A549 (cell line): ENCODE data around the gene MRPL27. TPM values are rescaled to one million over a fixed set of nuclear protein-coding genes. Genes with fewer than 3 reads are reported as not detected.

Experiments used
- ATAC-seq, 2 experiments: fragments of 200-7000 bp in 1 of 2; fragments of >200 bp in 1 of 2; cut with Nextera tagmentation in 1 of 2; cut with Tn5 transposase in 1 of 2; 3 replicates each; pipeline versions ENCODE4 v1.8.0 to v1.9.1; 2018 to 2020; ENCODE audit warnings: mild to moderate bottlenecking in 1 of 2, moderate library complexity in 1 of 2
- CTCF ChIA-PET: fragments of 300-600 bp; sonication (Branson Sonifier 250); formaldehyde crosslinking; extraction: SDS; loops from one replicate; lab custom pipeline; 2021; ENCODE audit warnings: antibody characterized with exemption, inconsistent platforms; lab: Yijun Ruan, JAX
- POLR2A ChIA-PET: fragments of 350-600 bp; formaldehyde crosslinking; extraction: SDS; loops from one replicate; lab custom pipeline; 2021; ENCODE audit warnings: antibody characterized with exemption, inconsistent platforms; lab: Yijun Ruan, JAX
- DNase-seq, 2 experiments: peaks; one replicate each; pipeline versions ENCODE4 v3.0.0 to v3.0.0-alpha.2; 2011 to 2016; ENCODE audit warnings: low read depth in 1 of 2, low spot score in 1 of 2
- FAIRE-seq: peaks from 2 replicates; lab custom pipeline; 2011; peaks lifted over from hg19 to GRCh38; lab: Jason Lieb, UNC
- H3K27ac ChIP-seq, 2 experiments: fragments of >200 bp; sonication (Bioruptor Twin); formaldehyde crosslinking; 3 replicates each; pipeline ENCODE4 v1.5.1; 2016 to 2017
- H3K4me1 ChIP-seq: fragments of >200 bp; sonication (Bioruptor Twin); formaldehyde crosslinking; 3 replicates; pipeline ENCODE4 v1.6.1; 2016
- H3K4me2 ChIP-seq: fragments of >200 bp; sonication (Bioruptor Twin); formaldehyde crosslinking; 3 replicates; pipeline ENCODE4 v1.6.1; 2016
- H3K4me3 ChIP-seq: fragments of >200 bp; sonication (Bioruptor Twin); formaldehyde crosslinking; 3 replicates; pipeline ENCODE4 v1.5.1; 2016
- H3K9me3 ChIP-seq: fragments of >200 bp; sonication (Bioruptor Twin); formaldehyde crosslinking; 3 replicates; pipeline ENCODE4 v1.6.1; 2016
- CHD2 ChIP-seq: fragments of 150-350 bp; IDR thresholded peaks from 2 replicates; pipeline ENCODE4 v1.6.1; 2014; ENCODE audit warnings: low read length; ENCODE audit not compliant: partially characterized antibody
- E2F6 ChIP-seq: IDR thresholded peaks from 2 replicates; pipeline ENCODE4 v1.6.1; 2012; ENCODE audit warnings: low read depth, borderline replicate concordance
- ESRRA ChIP-seq: fragments of 150-350 bp; IDR thresholded peaks from 2 replicates; pipeline ENCODE4 v1.6.1; 2014; ENCODE audit warnings: mild to moderate bottlenecking, low read length, borderline replicate concordance
- FOSL2 ChIP-seq, 2 experiments: fragments of 450-650 bp in 1 of 2; fragments of >200 bp in 1 of 2; sonication (Bioruptor Twin) in 1 of 2; formaldehyde crosslinking; IDR thresholded peaks; 2 replicates each; pipeline versions ENCODE4 v1.5.0 to v1.6.1; 2016 to 2020; ENCODE audit warnings: mild to moderate bottlenecking in 1 of 2, moderate library complexity in 1 of 2
- HEYL ChIP-seq: fragments of 250-450 bp; sonication (Bioruptor Pico); IDR thresholded peaks from 2 replicates; pipeline ENCODE4 v1.8.0; 2021; ENCODE audit warnings: mild to moderate bottlenecking, moderate library complexity
- HOXA7 ChIP-seq: fragments of 250-450 bp; sonication (Bioruptor Pico); IDR thresholded peaks from 2 replicates; pipeline ENCODE4 v1.5.0; 2020; ENCODE audit warnings: mild to moderate bottlenecking, moderate library complexity
- KDM1A ChIP-seq: fragments of 200-600 bp; sonication (generic); IDR thresholded peaks from 2 replicates; pipeline ENCODE4 v1.6.1; 2016; ENCODE audit warnings: low read depth, mild to moderate bottlenecking
- KDM5A ChIP-seq: fragments of 200-600 bp; sonication (generic); IDR thresholded peaks from 2 replicates; pipeline ENCODE4 v1.6.1; 2016; ENCODE audit warnings: antibody characterized with exemption, mild to moderate bottlenecking
- MAFK ChIP-seq: fragments of 450-650 bp; IDR thresholded peaks from 2 replicates; pipeline ENCODE4 v1.6.1; 2014; ENCODE audit not compliant: partially characterized antibody
- MAZ ChIP-seq: fragments of 150-350 bp; IDR thresholded peaks from 2 replicates; pipeline ENCODE4 v1.6.1; 2014; ENCODE audit warnings: antibody characterized with exemption, low read depth, low read length, borderline replicate concordance
- NFE2L2 ChIP-seq: fragments of 150-350 bp; conservative IDR thresholded peaks from 2 replicates; pipeline ENCODE4 v1.6.1; 2014; ENCODE audit warnings: low read length
- NPAS2 ChIP-seq: fragments of 250-450 bp; sonication (Bioruptor Pico); IDR thresholded peaks from 2 replicates; pipeline ENCODE4 v1.8.0; 2022; ENCODE audit warnings: mild to moderate bottlenecking, moderate library complexity, borderline replicate concordance
- PBX3 ChIP-seq: IDR thresholded peaks from 2 replicates; pipeline ENCODE4 v1.6.1; 2012
- POLR2AphosphoS2 ChIP-seq: conservative IDR thresholded peaks from 2 replicates; pipeline ENCODE4 v1.6.1; 2012; ENCODE audit warnings: low read length, improper control_type of control experiment, inconsistent platforms
- RAD21 ChIP-seq, 2 experiments: fragments of >200 bp in 1 of 2; sonication (Bioruptor Twin) in 1 of 2; formaldehyde crosslinking in 1 of 2; IDR thresholded peaks in 1 of 2; conservative IDR thresholded peaks in 1 of 2; 2 replicates in 1 of 2; 3 replicates in 1 of 2; pipeline ENCODE4 v1.6.1; 2012 to 2018; ENCODE audit warnings: inconsistent platforms in 1 of 2
- RARB ChIP-seq: fragments of 250-450 bp; sonication (Bioruptor Pico); IDR thresholded peaks from 2 replicates; pipeline ENCODE4 v1.8.0; 2021; ENCODE audit warnings: mild to moderate bottlenecking, moderate library complexity
- RFX5 ChIP-seq: fragments of 450-650 bp; IDR thresholded peaks from 2 replicates; pipeline ENCODE4 v1.7.1; 2014; ENCODE audit warnings: antibody characterized with exemption, mild to moderate bottlenecking, moderate library complexity
- RNF2 ChIP-seq: fragments of 200-600 bp; sonication (generic); IDR thresholded peaks from 2 replicates; pipeline ENCODE4 v1.6.1; 2016; ENCODE audit warnings: low read depth, mild to moderate bottlenecking, antibody characterized with exemption, moderate library complexity, borderline replicate concordance
- SMC3 ChIP-seq: fragments of >200 bp; sonication (Bioruptor Twin); formaldehyde crosslinking; IDR thresholded peaks from 3 replicates; pipeline ENCODE4 v1.6.1; 2018; ENCODE audit warnings: inconsistent platforms
- TP53 ChIP-seq: fragments of 250-450 bp; sonication (Bioruptor Pico); IDR thresholded peaks from 2 replicates; pipeline ENCODE4 v1.5.0; 2021; ENCODE audit warnings: mild to moderate bottlenecking, moderate library complexity
- ZC3H11A ChIP-seq: fragments of 450-650 bp; IDR thresholded peaks from 2 replicates; pipeline ENCODE4 v1.6.1; 2014; ENCODE audit warnings: antibody characterized with exemption, mild to moderate bottlenecking
- ZFP36 ChIP-seq: fragments of 450-650 bp; IDR thresholded peaks from 2 replicates; pipeline ENCODE4 v1.6.1; 2014; ENCODE audit warnings: borderline replicate concordance; ENCODE audit not compliant: partially characterized antibody
- ZSCAN20 ChIP-seq: fragments of 250-450 bp; sonication (Bioruptor Pico); IDR thresholded peaks from 2 replicates; pipeline ENCODE4 v1.8.0; 2022; ENCODE audit warnings: mild to moderate bottlenecking, moderate library complexity
- WGBS: methylation state at CpG from one replicate; pipeline ENCODE4 v1.1.6; 2017; ENCODE audit errors: missing lambda C conversion rate; 5-methylcytosine and 5-hydroxymethylcytosine counted together
- polyA plus RNA-seq, 4 experiments: library from polyadenylated mRNA; depleted of rRNA in 3 of 4; stranded (reverse); fragments of >200 nt; fragmentation: RNase III in 1 of 4; extraction: RNeasy Plus Mini Kit Qiagen cat#74134 plus additional on column Dnase treatment in 1 of 4; gene quantifications; 2 replicates in 3 of 4; 3 replicates in 1 of 4; pipeline ENCODE4 v1.2.3, GENCODE V29; 2011 to 2017
- TF ChIP-seq, protein P1 (sequence below): fragments of 200-600 bp; sonication (generic); IDR thresholded peaks from 2 replicates; pipeline ENCODE4 v1.6.1; 2016; ENCODE audit warnings: antibody characterized with exemption, mild to moderate bottlenecking, moderate library complexity

MRPL27 gene
- polyA plus RNA-seq, 2 of the 4 experiments (the other 2 are of a cell fraction): 149 to 155 TPM

DNA sequence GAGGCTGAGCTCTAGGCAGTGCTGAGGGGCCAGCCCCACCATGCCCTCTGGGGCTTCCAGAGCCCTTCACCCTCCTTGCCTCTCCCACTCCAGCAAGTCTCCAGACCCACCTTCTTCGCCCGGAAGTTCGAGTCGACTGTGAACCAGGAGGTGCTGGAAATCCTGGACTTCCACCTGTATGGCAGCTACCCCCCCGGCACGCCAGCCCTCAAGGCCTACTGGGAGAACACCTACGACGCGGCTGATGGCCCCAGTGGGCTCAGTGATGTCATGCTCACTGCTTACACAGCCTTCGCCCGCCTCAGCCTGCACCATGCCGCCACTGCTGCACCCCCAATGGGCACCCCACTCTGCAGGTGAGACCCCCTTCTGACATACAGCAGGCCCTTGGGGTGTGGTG lies 16.6 kb downstream of the MRPL27 start (continued):
- no peak for TF ChIP-seq ZC3H11A
- no peak for TF ChIP-seq RARB
- TF ChIP-seq HOXA7 (CRISPR knock-in tag): no peak
- no peak for TF ChIP-seq KDM1A
- no peak for TF ChIP-seq RAD21 (conservative IDR thresholded peaks at IDR 0.05 in 1 of 2, IDR thresholded peaks at IDR 0.05 in 1 of 2)
- TF ChIP-seq NPAS2 (CRISPR knock-in tag): no peak
- TF ChIP-seq, all 56 proteins: peak for 0

- DNase-seq (no peak), FAIRE-seq (no peak), ATAC-seq (no peak; a peak in 1 of 6 replicates)
- ChIA-PET CTCF (interaction anchor here (0.6 to 2.6 kb wide), 3 partner anchors 11 to 194 kb away, joined by 3 to 8 read pairs (median 4); partner anchors contain the start of gene LRRC59), POLR2A (no interaction called here)
- Histone ChIP-seq H3K4me2 (no peak overlapping the region), H3K4me3 (no peak overlapping the region), H3K27ac (no peak overlapping the region), H3K9me3 (no peaks in the 10 kb centered on the region), H3K4me1 (no peaks in the 10 kb centered on the region)
- TF ChIP-seq RFX5 (peak; percentile 56; the same call in 1 of the 2 replicates), SMC3 (no peak)
- WGBS: 92% methylated on average over 19 of the region's 20 CpGs
These were observed 17.2 kb downstream of the MRPL27 start for GRCh38 chr17:50355701-50356341.

DNA sequence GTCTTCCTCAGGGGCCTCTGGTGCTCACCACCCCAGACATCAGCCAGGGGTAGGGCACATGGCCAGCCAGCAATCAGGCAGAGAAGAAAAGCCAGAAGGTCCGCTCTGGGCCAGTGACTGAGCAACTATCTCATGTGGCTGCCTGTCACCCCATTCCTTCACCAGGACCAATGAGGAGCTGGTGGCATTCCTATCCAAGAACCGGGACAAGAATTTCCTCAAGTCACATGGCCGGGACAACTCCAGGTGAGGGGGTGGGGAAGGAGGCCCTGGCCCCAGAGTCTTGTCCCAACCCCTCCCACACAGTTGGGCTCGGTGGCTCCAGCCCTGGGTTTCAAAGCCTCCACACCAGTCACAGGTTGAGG lies 17.7 kb downstream of the MRPL27 start:
- no peaks in the 10 kb centered on the region for H3K9me3 ChIP-seq
- ChIA-PET POLR2A (no interaction called here), CTCF (interaction anchor here (0.6 to 2.6 kb wide), 5 partner anchors 12 to 359 kb away, joined by 3 to 8 read pairs (median 3); partner anchors contain the start of gene LRRC59)
- no peaks in the 10 kb centered on the region for H3K4me1 ChIP-seq
- WGBS: 93% methylated on average over 3 of the region's 4 CpGs
- no peak overlapping the region for H3K27ac ChIP-seq
- DNase-seq (no peak), FAIRE-seq (no peak), ATAC-seq (no peak)
- no peak overlapping the region for H3K4me3 ChIP-seq
- H3K4me2 ChIP-seq: no peak overlapping the region
- TF ChIP-seq ZSCAN20 (CRISPR knock-in tag) (no peak), ZFP36 (no peak), PBX3 (no peak), KDM5A (no peak)

- H3K4me2 ChIP-seq: no peak overlapping the region
- WGBS: 83% methylated on average over 13 of the region's 13 CpGs
- CTCF ChIA-PET: interaction anchor here (0.6 to 2.6 kb wide), 5 partner anchors 12 to 359 kb away, joined by 3 to 8 read pairs (median 3); partner anchors contain the start of gene LRRC59
- FAIRE-seq (no peak), ATAC-seq (no peak), DNase-seq (no peak)
- no peaks in the 10 kb centered on the region for H3K9me3 ChIP-seq
- POLR2A ChIA-PET: no interaction called here
- no peaks in the 10 kb centered on the region for H3K4me1 ChIP-seq
- no peak overlapping the region for H3K4me3 ChIP-seq
- TF ChIP-seq MAFK: no peak
- no peak for TF ChIP-seq ESRRA
- no peak for TF ChIP-seq NFE2L2
- TF ChIP-seq RAD21 (conservative IDR thresholded peaks at IDR 0.05 in 1 of 2, IDR thresholded peaks at IDR 0.05 in 1 of 2): no peak
- TF ChIP-seq CHD2: no peak
- no peak for TF ChIP-seq POLR2AphosphoS2
- TF ChIP-seq MAZ: no peak
- TF ChIP-seq RARB: no peak
- no peak overlapping the region for H3K27ac ChIP-seq
These were observed 18.2 kb downstream of the MRPL27 start for GRCh38 chr17:50354776-50355175.

- no peak for ATAC-seq
- TF ChIP-seq, protein P1, sequence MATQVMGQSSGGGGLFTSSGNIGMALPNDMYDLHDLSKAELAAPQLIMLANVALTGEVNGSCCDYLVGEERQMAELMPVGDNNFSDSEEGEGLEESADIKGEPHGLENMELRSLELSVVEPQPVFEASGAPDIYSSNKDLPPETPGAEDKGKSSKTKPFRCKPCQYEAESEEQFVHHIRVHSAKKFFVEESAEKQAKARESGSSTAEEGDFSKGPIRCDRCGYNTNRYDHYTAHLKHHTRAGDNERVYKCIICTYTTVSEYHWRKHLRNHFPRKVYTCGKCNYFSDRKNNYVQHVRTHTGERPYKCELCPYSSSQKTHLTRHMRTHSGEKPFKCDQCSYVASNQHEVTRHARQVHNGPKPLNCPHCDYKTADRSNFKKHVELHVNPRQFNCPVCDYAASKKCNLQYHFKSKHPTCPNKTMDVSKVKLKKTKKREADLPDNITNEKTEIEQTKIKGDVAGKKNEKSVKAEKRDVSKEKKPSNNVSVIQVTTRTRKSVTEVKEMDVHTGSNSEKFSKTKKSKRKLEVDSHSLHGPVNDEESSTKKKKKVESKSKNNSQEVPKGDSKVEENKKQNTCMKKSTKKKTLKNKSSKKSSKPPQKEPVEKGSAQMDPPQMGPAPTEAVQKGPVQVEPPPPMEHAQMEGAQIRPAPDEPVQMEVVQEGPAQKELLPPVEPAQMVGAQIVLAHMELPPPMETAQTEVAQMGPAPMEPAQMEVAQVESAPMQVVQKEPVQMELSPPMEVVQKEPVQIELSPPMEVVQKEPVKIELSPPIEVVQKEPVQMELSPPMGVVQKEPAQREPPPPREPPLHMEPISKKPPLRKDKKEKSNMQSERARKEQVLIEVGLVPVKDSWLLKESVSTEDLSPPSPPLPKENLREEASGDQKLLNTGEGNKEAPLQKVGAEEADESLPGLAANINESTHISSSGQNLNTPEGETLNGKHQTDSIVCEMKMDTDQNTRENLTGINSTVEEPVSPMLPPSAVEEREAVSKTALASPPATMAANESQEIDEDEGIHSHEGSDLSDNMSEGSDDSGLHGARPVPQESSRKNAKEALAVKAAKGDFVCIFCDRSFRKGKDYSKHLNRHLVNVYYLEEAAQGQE: no peak
- TF ChIP-seq E2F6: no peak
- no peak for TF ChIP-seq RNF2
- no peak for TF ChIP-seq FOSL2 (IDR thresholded peaks at IDR 0.05)
- TF ChIP-seq FOSL2 (CRISPR knock-in tag; IDR thresholded peaks at IDR 0.05): no peak
- TF ChIP-seq TP53: no peak
- TF ChIP-seq HEYL: no peak
- no peak for TF ChIP-seq NPAS2 (CRISPR knock-in tag)
These were observed 18.8 kb downstream of the MRPL27 start for GRCh38 chr17:50354198-50354597.

More at GRCh38 chr17:50354198-50354597, 18.8 kb downstream of the MRPL27 start:
- Histone ChIP-seq H3K27ac (no peak overlapping the region), H3K9me3 (no peaks in the 10 kb centered on the region), H3K4me1 (no peaks in the 10 kb centered on the region), H3K4me2 (no peak overlapping the region), H3K4me3 (no peak overlapping the region)
- CTCF ChIA-PET: interaction anchor here (0.6 to 2.6 kb wide), 5 partner anchors 8 to 358 kb away, joined by 3 to 8 read pairs (median 4); partner anchors contain the start of gene LRRC59
- DNase-seq: no peak
- WGBS: 94% methylated on average over 15 of the region's 15 CpGs
- POLR2A ChIA-PET: no interaction called here
- FAIRE-seq: no peak
